WERI-Rb-1 (cell line): ENCODE measurements around the gene RBBP6.
A peak's percentile ranks its signal among the peaks of the same experiment; 100 is the strongest.

Source experiments
- DNase-seq: peaks from one replicate; pipeline ENCODE4 v3.0.0-alpha.2; 2020
- H3K27ac ChIP-seq: fragments of 250-450 bp; sonication (Bioruptor Pico); 2 replicates; pipeline ENCODE4 v1.5.1; 2020; ENCODE audit warnings: mild to moderate bottlenecking, moderate library complexity
- H3K27me3 ChIP-seq: fragments of 250-450 bp; sonication (Bioruptor Pico); 2 replicates; pipeline ENCODE4 v1.5.1; 2021; ENCODE audit warnings: mild to moderate bottlenecking, low read depth, moderate library complexity; ENCODE audit not compliant: insufficient read depth, severe bottlenecking
- H3K36me3 ChIP-seq: fragments of 250-450 bp; sonication (Bioruptor Pico); 2 replicates; pipeline ENCODE4 v1.5.1; 2020; ENCODE audit warnings: mild to moderate bottlenecking, moderate library complexity
- H3K4me3 ChIP-seq: 2 replicates; pipeline ENCODE4 v1.5.1; 2011; ENCODE audit warnings: low read depth, mild to moderate bottlenecking, control low read depth, low read length
- H3K9me3 ChIP-seq: fragments of 250-450 bp; sonication (Bioruptor Pico); 2 replicates; pipeline ENCODE4 v1.5.1; 2021; ENCODE audit warnings: mild to moderate bottlenecking, moderate library complexity; ENCODE audit not compliant: severe bottlenecking
- CTCF ChIP-seq: IDR thresholded peaks from 2 replicates; pipeline ENCODE4 v1.5.1; 2011; ENCODE audit warnings: low read depth, mild to moderate bottlenecking, control low read depth, inconsistent platforms, low read length

The RBBP6 gene

DNA sequence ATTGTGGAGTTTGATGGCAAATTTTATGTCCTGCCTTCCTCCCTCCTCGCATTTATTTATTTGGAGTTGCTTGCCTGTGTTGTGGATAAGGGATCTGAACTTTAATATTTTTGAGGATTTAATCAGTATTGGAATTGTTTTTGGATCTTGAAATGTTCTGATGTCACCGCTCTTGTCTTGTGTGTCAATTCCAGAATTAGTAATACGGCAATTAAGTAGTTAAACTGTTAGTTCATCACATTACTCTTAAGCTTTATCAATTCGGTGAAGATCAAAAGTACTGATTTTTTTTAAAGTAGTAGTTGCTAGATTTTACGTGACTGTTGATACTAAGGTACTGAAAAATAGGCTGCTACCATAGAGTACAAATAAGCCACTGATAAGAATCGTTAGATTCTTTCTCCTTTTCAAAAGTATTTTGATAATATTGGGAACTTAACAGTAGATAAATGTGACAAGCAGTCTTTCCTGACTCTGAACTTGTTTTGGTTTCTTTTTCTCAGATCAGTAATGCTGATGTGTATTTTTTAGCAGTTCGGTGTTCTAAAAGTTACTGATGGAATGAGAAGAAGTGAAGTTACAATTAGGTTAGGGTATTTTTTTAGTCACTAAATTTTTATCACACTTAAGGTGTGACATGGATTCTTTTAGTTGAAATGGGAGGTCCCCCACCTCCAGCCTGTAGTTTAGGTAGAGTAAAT lies 2.0 kb downstream of the RBBP6 start:
- DNase-seq, result no peak
- Histone ChIP-seq H3K27ac (peak overlapping the region; percentile 97), H3K4me3 (peak overlapping the region; percentile 99), H3K36me3 (peaks cover 60% of the 10 kb centered on the region), H3K9me3 (no peaks in the 10 kb centered on the region), H3K27me3 (no peaks in the 10 kb centered on the region)
- TF ChIP-seq CTCF, result no peak

DNA sequence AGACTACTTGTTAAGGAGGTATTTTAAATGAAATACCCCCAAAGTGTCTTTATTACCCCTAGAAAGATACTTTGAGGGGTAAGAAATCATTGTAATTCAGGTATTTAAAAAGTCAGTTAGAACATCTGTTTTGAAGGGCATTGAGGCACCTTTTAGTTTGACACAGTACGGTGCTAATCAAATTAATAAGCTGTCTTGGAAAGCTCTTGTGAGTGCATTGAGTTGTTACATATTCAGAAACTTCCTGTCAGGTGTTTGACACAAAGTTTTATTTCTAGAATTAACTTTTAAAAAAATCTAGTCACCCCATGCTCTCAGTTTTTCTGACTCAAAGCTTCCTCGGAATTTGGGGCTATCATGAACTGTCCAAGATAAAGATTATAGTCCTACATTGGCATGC lies 4.6 kb downstream of the RBBP6 start:
- Histone ChIP-seq H3K9me3 (no peaks in the 10 kb centered on the region), H3K27me3 (no peaks in the 10 kb centered on the region), H3K36me3 (peaks cover 85% of the 10 kb centered on the region), H3K27ac (no peak overlapping the region), H3K4me3 (no peak overlapping the region)
- no peak for TF ChIP-seq CTCF
- DNase-seq, result no peak

DNA sequence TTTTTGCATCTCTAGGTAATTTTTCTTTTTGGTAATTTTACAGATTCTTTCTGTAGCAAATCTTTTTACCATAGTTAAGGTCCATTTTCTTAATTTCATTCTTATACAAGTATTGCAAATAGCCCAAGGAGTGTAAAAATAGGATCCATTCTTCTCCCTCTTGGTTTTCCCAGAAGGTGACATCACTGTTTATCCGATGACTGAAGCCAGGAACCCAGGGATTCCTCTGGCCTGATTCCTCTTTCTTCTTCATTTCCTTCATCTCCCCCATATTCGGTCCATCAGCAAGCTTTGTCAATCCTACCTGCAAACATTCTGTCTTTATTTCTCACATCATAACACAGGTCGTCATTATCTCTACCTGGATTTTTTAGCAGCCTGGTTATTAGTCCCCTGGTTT lies 5.3 kb downstream of the RBBP6 start:
- no peak overlapping the region for H3K4me3 ChIP-seq

DNA sequence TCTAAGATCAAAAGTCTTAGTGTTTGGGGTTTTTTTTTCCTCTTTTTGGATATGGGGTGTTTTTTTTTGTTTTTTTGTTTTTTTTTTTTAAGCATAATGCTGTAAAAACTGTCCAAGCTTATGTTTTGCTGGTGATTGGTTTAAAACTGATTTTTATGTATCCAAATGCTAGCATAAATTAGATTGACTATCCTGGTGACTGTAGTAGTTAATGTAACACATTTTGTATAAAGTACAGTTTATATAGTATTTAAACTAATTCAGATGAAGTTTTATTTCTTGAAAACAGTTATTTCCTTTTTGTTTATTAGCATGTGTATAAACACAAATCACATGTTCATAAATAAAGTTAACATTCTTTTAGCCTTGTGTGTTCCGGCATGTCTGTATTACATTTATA lies 10.9 kb downstream of the RBBP6 start:
- peaks cover 72% of the 10 kb centered on the region for H3K36me3 ChIP-seq
- no peaks in the 10 kb centered on the region for H3K9me3 ChIP-seq
- H3K27ac ChIP-seq, result no peak overlapping the region
- no peak for TF ChIP-seq CTCF
- DNase-seq, result no peak
- no peak overlapping the region for H3K4me3 ChIP-seq
- no peaks in the 10 kb centered on the region for H3K27me3 ChIP-seq

More for the DNA sequence above, 5.3 kb downstream of the RBBP6 start:
- Histone ChIP-seq H3K27ac (no peak overlapping the region), H3K27me3 (no peaks in the 10 kb centered on the region), H3K9me3 (no peaks in the 10 kb centered on the region), H3K36me3 (peaks cover 90% of the 10 kb centered on the region)
- no peak for DNase-seq
- TF ChIP-seq CTCF, result no peak

DNA sequence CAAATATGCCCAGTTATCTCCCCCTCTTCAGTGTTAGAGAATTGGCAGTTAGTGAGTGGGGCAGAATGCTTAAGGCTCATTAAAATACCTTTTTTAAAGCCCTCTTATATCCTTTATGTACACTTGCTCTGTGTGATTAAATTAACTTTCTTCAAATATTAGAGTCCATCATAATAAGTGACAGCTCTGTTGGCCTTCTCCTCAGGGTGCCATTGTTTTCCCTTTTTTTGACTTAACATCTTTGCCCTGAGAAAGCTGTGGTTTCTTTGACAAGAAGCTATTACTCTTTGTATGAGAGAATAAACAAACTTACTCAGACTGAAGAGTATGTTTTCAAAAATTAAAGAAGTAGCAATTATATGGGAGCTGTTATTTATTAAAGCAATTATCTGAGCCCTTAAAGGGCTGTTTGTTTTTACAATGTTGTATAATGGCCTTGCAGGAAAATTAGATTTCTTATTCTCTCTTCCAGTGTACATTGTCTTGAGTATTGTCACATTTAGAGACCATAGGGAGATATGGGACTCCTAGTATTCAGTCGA lies 13.4 kb downstream of the RBBP6 start:
- Histone ChIP-seq H3K9me3 (no peaks in the 10 kb centered on the region), H3K27me3 (no peaks in the 10 kb centered on the region), H3K36me3 (peaks cover 68% of the 10 kb centered on the region), H3K4me3 (no peak overlapping the region), H3K27ac (no peak overlapping the region)
- TF ChIP-seq CTCF, result no peak
- no peak for DNase-seq

GRCh38 chr16:24553983-24554382 lies 14.6 kb downstream of the RBBP6 start:
- TF ChIP-seq CTCF, result no peak
- Histone ChIP-seq H3K27me3 (no peaks in the 10 kb centered on the region), H3K27ac (no peak overlapping the region), H3K36me3 (peaks cover 67% of the 10 kb centered on the region), H3K4me3 (no peak overlapping the region), H3K9me3 (no peaks in the 10 kb centered on the region)
- no peak for DNase-seq
